ENCODE measurements around the gene GNB5.

Gene GNB5

GRCh38 chr15:52148403-52148802 lies 42.8 kb downstream of the GNB5 start:
- TF ChIP-seq GATA3 (IDR thresholded peaks at IDR 0.05; ENCODE audit: low read depth, low read length) = no peak
- TF ChIP-seq GATA2 (IDR thresholded peaks at IDR 0.05; ENCODE audit: low read depth, low read length) = no peak

GRCh38 chr15:52146776-52147175 lies 44.4 kb downstream of the GNB5 start:
- TF ChIP-seq GATA3 (IDR thresholded peaks at IDR 0.05; ENCODE audit: low read depth, low read length) (no peak), GATA2 (IDR thresholded peaks at IDR 0.05; ENCODE audit: low read depth, low read length) (no peak)

GRCh38 chr15:52146261-52146660 lies 44.9 kb downstream of the GNB5 start:
- TF ChIP-seq GATA2 (IDR thresholded peaks at IDR 0.05; ENCODE audit: low read depth, low read length) (no peak), GATA3 (IDR thresholded peaks at IDR 0.05; ENCODE audit: low read depth, low read length) (no peak)

DNA sequence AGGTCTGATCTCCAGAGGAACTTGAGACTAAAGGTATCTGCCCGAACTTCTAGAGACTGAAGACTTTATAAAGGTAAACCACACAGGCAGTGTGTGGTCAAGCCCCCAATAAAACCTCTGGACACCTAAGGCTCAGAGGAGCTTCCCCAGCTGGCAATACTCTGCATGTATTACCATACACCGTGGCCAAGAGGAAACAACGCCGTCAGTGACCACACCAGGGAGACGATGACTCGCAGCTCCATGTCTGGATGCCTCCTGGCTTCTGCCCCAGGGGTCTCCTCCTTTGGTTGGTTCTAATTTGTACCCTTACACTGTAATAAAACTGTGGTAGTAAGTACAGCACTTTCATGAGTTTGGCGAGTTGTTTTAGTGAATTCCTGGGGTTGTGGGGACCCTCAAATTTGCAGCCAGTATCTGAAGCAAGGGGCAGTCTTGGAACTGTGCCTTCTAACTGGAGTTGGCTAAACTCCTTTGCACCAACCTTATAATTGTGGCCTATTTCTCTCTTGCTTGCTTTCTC lies 46.5 kb downstream of the GNB5 start:
- TF ChIP-seq GATA3 (IDR thresholded peaks at IDR 0.05; ENCODE audit: low read depth, low read length) = no peak
- TF ChIP-seq GATA2 (IDR thresholded peaks at IDR 0.05; ENCODE audit: low read depth, low read length) = no peak

DNA sequence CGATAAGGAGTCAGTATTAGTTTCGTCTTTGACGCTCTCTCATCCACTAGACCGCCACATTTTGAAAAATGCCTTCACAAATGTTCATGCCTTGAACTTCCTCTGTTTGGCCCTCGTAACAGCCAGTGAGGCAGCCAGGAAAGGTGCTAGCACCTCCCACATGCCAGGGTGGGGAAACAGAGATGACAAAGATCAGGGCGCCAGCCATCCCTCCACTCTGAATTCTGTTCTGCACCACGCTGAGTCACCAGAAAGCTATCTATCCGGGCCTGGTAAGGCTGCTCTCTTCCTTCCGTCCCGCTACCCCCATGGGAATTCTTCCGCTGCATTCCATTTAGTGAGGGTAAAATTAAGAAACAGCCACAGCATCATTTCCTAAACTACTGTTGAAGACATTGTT lies 47.3 kb downstream of the GNB5 start:
- TF ChIP-seq GATA2 (IDR thresholded peaks at IDR 0.05; ENCODE audit: low read depth, low read length) (no peak), GATA3 (IDR thresholded peaks at IDR 0.05; ENCODE audit: low read depth, low read length) (no peak)

- TF ChIP-seq GATA3 (IDR thresholded peaks at IDR 0.05; ENCODE audit: low read depth, low read length) (no peak), GATA2 (IDR thresholded peaks at IDR 0.05; ENCODE audit: low read depth, low read length) (no peak)
These were observed 50.5 kb downstream of the GNB5 start for GRCh38 chr15:52140646-52141045.

DNA sequence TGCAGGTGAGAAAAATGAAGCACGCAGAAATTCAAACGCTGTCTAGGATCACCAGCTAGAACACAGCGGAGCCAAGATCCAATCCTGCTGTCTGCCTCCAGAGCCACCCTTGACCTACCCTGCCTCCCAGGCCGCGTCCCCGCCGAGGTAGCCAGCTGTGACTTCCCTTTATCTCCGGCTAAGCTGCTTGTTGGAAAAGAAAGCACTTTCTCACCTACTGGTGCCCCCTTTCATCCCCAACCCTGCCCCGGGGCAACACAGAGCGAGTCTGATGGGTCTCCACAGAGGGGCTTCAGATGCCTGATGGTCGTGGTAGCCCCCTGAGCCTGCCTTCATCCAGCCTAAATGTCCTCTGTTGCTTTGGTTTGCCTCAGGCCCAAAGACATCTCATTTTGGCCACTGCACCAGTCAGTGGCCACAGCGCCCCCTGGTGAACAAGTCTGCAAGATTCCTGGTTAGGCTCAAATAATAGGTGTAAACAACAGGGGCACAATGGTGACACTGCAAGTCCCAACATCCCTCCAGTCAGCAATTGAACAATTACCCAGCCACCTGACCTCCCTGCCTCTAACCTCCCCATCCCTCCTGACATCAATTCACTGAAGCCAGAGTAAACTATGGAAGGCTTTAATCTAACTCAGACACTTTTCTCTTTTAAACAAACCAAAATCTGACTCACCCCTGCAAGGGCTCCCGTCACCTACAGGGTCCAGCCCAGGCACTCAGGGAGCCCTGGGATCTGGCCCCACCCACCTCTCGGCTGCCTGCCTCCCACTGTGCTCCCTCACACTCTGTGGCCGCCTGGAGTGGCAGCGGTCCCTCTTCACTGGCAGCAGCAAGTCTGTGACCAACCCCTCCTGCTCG lies 51.4 kb downstream of the GNB5 start:
- TF ChIP-seq GATA3 (IDR thresholded peaks at IDR 0.05; ENCODE audit: low read depth, low read length) = no peak
- TF ChIP-seq GATA2 (IDR thresholded peaks at IDR 0.05; ENCODE audit: low read depth, low read length) = no peak

GRCh38 chr15:52137432-52138357 lies 53.5 kb downstream of the GNB5 start:
- TF ChIP-seq GATA3 (IDR thresholded peaks at IDR 0.05; ENCODE audit: low read depth, low read length) (no peak), GATA2 (IDR thresholded peaks at IDR 0.05; ENCODE audit: low read depth, low read length) (no peak)

DNA sequence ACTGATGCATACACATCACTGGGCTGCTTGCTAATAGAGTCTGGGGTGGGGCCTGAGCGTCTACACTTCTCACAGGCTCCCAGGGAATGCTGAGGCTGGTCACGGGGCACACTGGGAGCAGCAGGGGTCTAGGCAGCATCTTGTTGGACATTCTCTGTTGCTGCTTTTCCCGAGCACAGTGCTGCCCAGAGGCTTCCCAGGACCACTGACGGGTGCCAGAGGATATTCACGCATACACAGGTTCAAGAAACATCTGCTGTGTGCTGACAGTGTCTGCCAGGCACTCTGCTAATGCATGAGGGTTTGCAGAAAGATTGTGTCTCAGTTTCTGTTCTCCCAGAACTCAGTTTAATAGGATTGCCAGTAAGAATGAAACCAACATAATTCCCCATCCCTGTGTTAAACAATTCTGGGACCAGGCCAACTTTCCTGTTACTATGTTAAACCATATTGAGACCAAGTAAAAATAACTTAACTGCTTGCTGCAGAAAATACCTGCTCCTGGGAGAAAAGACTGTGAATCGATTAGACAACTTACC lies 54.7 kb downstream of the GNB5 start:
- TF ChIP-seq GATA3 (IDR thresholded peaks at IDR 0.05; ENCODE audit: low read depth, low read length) (no peak), GATA2 (IDR thresholded peaks at IDR 0.05; ENCODE audit: low read depth, low read length) (no peak)

GRCh38 chr15:52134502-52135144 lies 56.6 kb downstream of the GNB5 start:
- no peak for TF ChIP-seq GATA3 (IDR thresholded peaks at IDR 0.05; ENCODE audit: low read depth, low read length)
- no peak for TF ChIP-seq GATA2 (IDR thresholded peaks at IDR 0.05; ENCODE audit: low read depth, low read length)

DNA sequence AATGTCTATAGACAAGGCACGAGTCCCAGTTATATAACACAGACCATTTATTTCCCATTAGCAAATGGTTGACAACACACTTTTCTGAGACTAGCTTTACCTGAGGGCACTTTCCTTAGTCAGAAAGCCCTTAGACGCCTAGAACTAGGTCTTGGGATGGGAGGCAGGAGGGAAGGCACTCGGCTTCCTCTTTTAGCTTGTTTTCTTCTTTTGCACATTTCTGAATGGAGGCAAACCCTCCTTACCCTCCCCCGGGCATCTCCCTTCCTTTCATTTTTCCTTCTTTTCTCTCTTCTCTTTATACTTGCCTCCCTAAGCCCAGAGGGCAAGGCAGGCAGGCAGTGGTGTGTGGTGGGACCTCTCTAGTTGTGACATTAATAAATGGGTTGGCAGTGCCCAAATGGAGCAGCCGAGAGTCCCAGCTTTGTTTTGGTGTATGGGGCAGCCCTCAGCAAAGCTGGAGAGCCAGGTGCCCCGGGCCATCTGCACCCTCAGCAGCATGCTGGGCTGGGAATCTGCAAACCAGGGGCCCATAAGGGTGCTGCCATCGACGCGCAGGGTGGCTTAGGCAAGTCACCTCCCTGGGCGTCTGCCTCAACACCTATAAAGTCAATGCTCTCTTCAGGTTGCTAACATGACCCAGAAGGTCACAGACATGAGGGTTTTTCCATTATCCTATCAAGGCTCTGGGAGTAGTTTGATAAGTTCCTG lies 57.5 kb downstream of the GNB5 start:
- no peak for TF ChIP-seq GATA2 (IDR thresholded peaks at IDR 0.05; ENCODE audit: low read depth, low read length)
- no peak for TF ChIP-seq GATA3 (IDR thresholded peaks at IDR 0.05; ENCODE audit: low read depth, low read length)

- TF ChIP-seq GATA2 (IDR thresholded peaks at IDR 0.05; ENCODE audit: low read depth, low read length) = no peak
- no peak for TF ChIP-seq GATA3 (IDR thresholded peaks at IDR 0.05; ENCODE audit: low read depth, low read length)
These were observed 59.1 kb downstream of the GNB5 start for GRCh38 chr15:52132066-52132465.

GRCh38 chr15:52128568-52128967 lies 62.6 kb downstream of the GNB5 start:
- no peak for TF ChIP-seq GATA3 (IDR thresholded peaks at IDR 0.05; ENCODE audit: low read depth, low read length)
- no peak for TF ChIP-seq GATA2 (IDR thresholded peaks at IDR 0.05; ENCODE audit: low read depth, low read length)

Data from SH-SY5Y (cell line).